Adrenal gland (tissue), 12 donors: Measurements from ENCODE around the gene POMT1. TPM values are rescaled to one million over a fixed set of nuclear protein-coding genes. Genes with fewer than 3 reads are reported as not detected.

Experiments used
- DNase-seq, 7 donors: peaks; one replicate each; pipeline ENCODE4 v3.0.0-alpha.2; 2019 to 2020
- H3K27ac ChIP-seq, 5 donors: fragments of 200-600 bp; sonication (generic) in 4 of 5; 1 replicate in 3 of 5; 2 replicates in 2 of 5; pipeline versions ENCODE4 v1.5.1 to v1.8.0; 2016 to 2020; ENCODE audit warnings: mild to moderate bottlenecking in 1 of 5
- H3K27me3 ChIP-seq: fragments of 200-600 bp; 2 replicates; pipeline ENCODE4 v1.8.0; 2021
- H3K36me3 ChIP-seq, 2 donors: fragments of 200-600 bp; replicated peaks in 1 of 2; 1 replicate in 1 of 2; 2 replicates in 1 of 2; pipeline versions ENCODE4 v1.5.1 to v1.8.0; 2018 to 2022
- H3K4me1 ChIP-seq, 2 donors: fragments of 200-600 bp; replicated peaks in 1 of 2; 1 replicate in 1 of 2; 2 replicates in 1 of 2; pipeline versions ENCODE4 v1.5.1 to v1.8.0; 2018 to 2021
- H3K4me3 ChIP-seq, 4 donors: fragments of 200-600 bp; sonication (generic) in 3 of 4; one replicate each; pipeline ENCODE4 v1.5.1; 2016 to 2018
- H3K9me3 ChIP-seq, 3 donors: fragments of 200-600 bp; sonication (generic) in 1 of 3; replicated peaks in 1 of 3; 1 replicate in 2 of 3; 2 replicates in 1 of 3; pipeline versions ENCODE4 v1.5.1 to v1.8.0; 2016 to 2021
- CTCF ChIP-seq, 6 experiments: fragments of 450-650 bp in 4 of 6; fragments of 200-600 bp in 2 of 6; sonication (generic) in 1 of 6; IDR thresholded peaks; 1 replicate in 5 of 6; 2 replicates in 1 of 6; pipeline versions ENCODE4 v1.5.1 to v1.8.0; 2016 to 2021; ENCODE audit warnings: antibody characterized with exemption in 6 of 6, mild to moderate bottlenecking in 2 of 6, moderate library complexity in 1 of 6
- POLR2A ChIP-seq, 2 donors: fragments of 450-650 bp; IDR thresholded peaks; one replicate each; pipeline ENCODE4 v1.6.1; 2017; ENCODE audit warnings: antibody characterized with exemption in 2 of 2, mild to moderate bottlenecking in 2 of 2, moderate library complexity in 1 of 2
- WGBS, 4 donors: extraction: QIAGEN DNeasy Blood & Tissue Kit in 2 of 4; methylation state at CpG; one replicate each; pipeline versions ENCODE4 v1.1.5 to v1.1.7; 2013 to 2017; 5-methylcytosine and 5-hydroxymethylcytosine counted together
- intact Hi-C, 2 donors: fragments of 100-400 bp; cut with DNase I; formaldehyde crosslinking; loops; one replicate each; pipeline versions ENCODE4 v1.14.1 to v1.15.0; 2022 to 2023
- polyA plus RNA-seq, 3 donors: library from polyadenylated mRNA; stranded (reverse); fragments of 200-250 nt in 2 of 3; fragments of 350-450 nt in 1 of 3; fragmentation: Illumina TruSeq in 1 of 3; extraction: RNeasy Lipid Tissue Mini Kit (QIAGEN cat#74804) in 1 of 3; gene quantifications; one replicate each; pipeline ENCODE4 v1.2.3, GENCODE V29; 2013 to 2014
- total RNA-seq, 9 donors: library from RNA; depleted of rRNA in 4 of 9; stranded (reverse); fragments of >200 nt in 4 of 9; fragments of 120-200 nt in 1 of 9; fragmentation: NEBNext Ultra II Directional in 1 of 9; extraction: Animal tissue kit (Norgen Biotek cat#: 25700) in 1 of 9; gene quantifications; one replicate each; pipeline versions ENCODE4 v1.1.0 to v1.2.4, GENCODE V29; 2013 to 2023
- donor health status: healthy with polysubstance abuse.
- donor health status: Bipolar disorder and iron deficiency.
- donor health status: DM: yes; HTN: yes; CAD: no.
- donor health status: DM: no; HTN: no; CAD: no.
- donor health status: DM: no; HTN: no; CAD: no.
- donor health status: DM: yes; HTN: yes; CAD: no.

POMT1 gene
- total and polyA plus RNA-seq, 12 donors, result 10.1 to 60.9 (median 33.0) TPM

GRCh38 chr9:131525643-131526565, 23.2 kb downstream of the POMT1 start:
- Histone ChIP-seq H3K4me3 (no peak overlapping the region), H3K27me3 (no peaks in the 10 kb centered on the region), H3K36me3 (peaks cover 0 to 84% of the 10 kb centered on the region in 2 donors), H3K9me3 (no peaks in the 10 kb centered on the region), H3K27ac (no peak overlapping the region), H3K4me1 (peaks cover 6 to 10% of the 10 kb centered on the region in 2 donors)
- no peak for TF ChIP-seq CTCF (IDR thresholded peaks at IDR 0.05)
- TF ChIP-seq POLR2A (IDR thresholded peaks at IDR 0.05), result no peak
- 84 to 91% (median 88%) methylated on average over 18 to 19 of the region's 19 CpGs for WGBS, 4 donors
- DNase-seq, result no peak
- intact Hi-C loops, result no loop called here

- 82 to 93% (median 90%) methylated on average over 7 of the region's 7 CpGs for WGBS, 4 donors
- no peaks in the 10 kb centered on the region for H3K9me3 ChIP-seq
- peaks cover 0 to 61% of the 10 kb centered on the region in 2 donors for H3K36me3 ChIP-seq
- no peak overlapping the region for H3K27ac ChIP-seq
- no peak overlapping the region for H3K4me3 ChIP-seq
- TF ChIP-seq CTCF (IDR thresholded peaks at IDR 0.05) (no peak), POLR2A (IDR thresholded peaks at IDR 0.05) (no peak)
- no peaks in the 10 kb centered on the region for H3K27me3 ChIP-seq
- intact Hi-C loops, result no loop called here
- peaks cover 10 to 15% of the 10 kb centered on the region in 2 donors for H3K4me1 ChIP-seq
- no peak for DNase-seq
These were observed 25.5 kb downstream of the POMT1 start for GRCh38 chr9:131528186-131528585.

- no peak for TF ChIP-seq CTCF (IDR thresholded peaks at IDR 0.05)
- no peak for TF ChIP-seq POLR2A (IDR thresholded peaks at IDR 0.05)
- 96 to 98% (median 96%) methylated on average over 12 to 35 of the region's 35 CpGs for WGBS, 4 donors
- H3K36me3 ChIP-seq, result peaks cover 0 to 53% of the 10 kb centered on the region in 2 donors
- no peaks in the 10 kb centered on the region for H3K9me3 ChIP-seq
- H3K27me3 ChIP-seq, result no peaks in the 10 kb centered on the region
- peaks cover 10 to 15% of the 10 kb centered on the region in 2 donors for H3K4me1 ChIP-seq
- DNase-seq, result no peak
- intact Hi-C loops, result no loop called here
- H3K4me3 ChIP-seq, result no peak overlapping the region
- no peak overlapping the region for H3K27ac ChIP-seq
These were observed 26.3 kb downstream of the POMT1 start for GRCh38 chr9:131528886-131529505.
